ENCODE measurements around the gene SERPINA5. TPM values are rescaled to one million over a fixed set of nuclear protein-coding genes. Genes with fewer than 3 reads are reported as not detected.

The SERPINA5 gene
- 0.14 to 0.29 TPM (median 0.17 TPM) in 4 of 5 replicates, not detected in the other for total RNA-seq (2022; extraction: Qiagen RNA extraction; ENCODE audit: low read depth)

GRCh38 chr14:94581127-94581999 lies at the start of gene SERPINA5:
Gene SERPINA5, plus strand, starts transcription at chr14:94581426. Its CDS starts 5,937 bp downstream, at chr14:94587363.

GRCh38 chr14:94560751-94561655 lies 20.2 kb upstream of the SERPINA5 start, which contains the start of gene SERPINA4:
Gene SERPINA4, plus strand, starts transcription at chr14:94561442. Its CDS starts 2,041 bp downstream, at chr14:94563483.

GRCh38 chr14:94612174-94612573 lies 30.9 kb downstream of the SERPINA5 start, which contains the start of gene SERPINA3:
Gene SERPINA3, plus strand, starts transcription at chr14:94612391. Its CDS starts 2,051 bp downstream, at chr14:94614442.

Other genes starting within 250 kb of the SERPINA5 start
- gene SERPINA2, start 214.7 kb upstream of the SERPINA5 start, total RNA-seq (2022; extraction: Qiagen RNA extraction; ENCODE audit: low read depth) = not detected in 5 replicates
- 1.1 to 3.1 TPM (median 1.8 TPM) in 5 replicates for gene SERPINA1, start 192.8 kb upstream of the SERPINA5 start, total RNA-seq (2022; extraction: Qiagen RNA extraction; ENCODE audit: low read depth)
- not detected in 5 replicates for gene SERPINA11, start 128.6 kb upstream of the SERPINA5 start, total RNA-seq (2022; extraction: Qiagen RNA extraction; ENCODE audit: low read depth)
- gene SERPINA9, start 105.2 kb upstream of the SERPINA5 start, total RNA-seq (2022; extraction: Qiagen RNA extraction; ENCODE audit: low read depth) = not detected in 5 replicates
- not detected in 5 replicates for gene SERPINA12, start 72.0 kb upstream of the SERPINA5 start, total RNA-seq (2022; extraction: Qiagen RNA extraction; ENCODE audit: low read depth)
- 0.06 to 0.07 TPM (median 0.07 TPM) in 3 of 5 replicates, not detected in the others for gene SERPINA4, start 20.0 kb upstream of the SERPINA5 start, total RNA-seq (2022; extraction: Qiagen RNA extraction; ENCODE audit: low read depth)
- gene SERPINA3, start 31.0 kb downstream of the SERPINA5 start, total RNA-seq (2022; extraction: Qiagen RNA extraction; ENCODE audit: low read depth) = 9.1 to 10.6 TPM (median 10.1 TPM) in 5 replicates
- 0.18 to 0.45 TPM (median 0.37 TPM) in 5 replicates for gene GSC, start 188.7 kb downstream of the SERPINA5 start, total RNA-seq (2022; extraction: Qiagen RNA extraction; ENCODE audit: low read depth)